ENCODE data around the gene PTPRCAP. TPM values are rescaled to one million over a fixed set of nuclear protein-coding genes. Genes with fewer than 3 reads are reported as not detected.

The PTPRCAP gene
- total and polyA plus RNA-seq, 10 of the 15 experiments (the other 5 are each of a cell fraction or from before 2014, with no cell fraction given): 4.7 to 266 (median 125) TPM

DNA sequence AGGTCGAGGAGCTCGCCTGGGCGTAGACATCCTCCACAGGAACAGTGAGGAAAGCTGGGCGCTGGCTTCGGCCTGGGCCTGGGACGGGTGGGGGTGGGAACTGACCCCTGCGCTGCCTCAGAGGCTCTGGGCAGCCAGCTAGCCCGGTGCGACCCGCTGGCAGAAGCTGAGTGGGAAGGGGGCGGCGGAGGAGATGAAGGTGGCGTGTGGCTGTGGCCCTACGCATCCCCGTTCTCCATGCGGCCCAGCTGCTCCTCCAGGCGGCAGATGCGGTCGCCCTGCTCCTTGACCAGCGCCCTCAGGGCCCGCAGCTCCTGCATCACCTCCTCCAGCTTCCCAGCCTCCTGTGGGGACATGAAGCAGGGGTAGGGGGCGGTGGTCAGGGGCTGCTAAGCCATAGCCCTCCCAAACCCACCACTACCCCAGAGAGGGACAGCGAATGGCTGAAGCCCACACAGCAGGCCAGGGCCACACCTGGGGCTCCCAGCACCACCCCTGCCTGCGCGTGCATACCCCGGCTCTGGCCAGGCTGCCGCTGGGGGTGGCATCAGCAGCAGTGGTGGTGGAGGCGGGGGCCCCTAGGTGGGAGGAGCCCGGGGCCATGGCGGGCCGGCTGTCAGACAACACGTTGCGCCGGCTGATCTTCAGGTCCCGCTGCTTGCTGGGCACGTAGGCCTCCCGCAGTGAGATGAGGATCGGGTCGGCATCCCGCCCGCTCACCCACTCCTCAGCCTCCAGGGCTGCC is 848 bp upstream of the PTPRCAP start:
- Histone ChIP-seq H4K20me1 (ENCODE audit: control insufficient read depth, insufficient read depth) (no peaks in the 10 kb centered on the region), H3K4me3 (peak overlapping the region; percentile 90), H3K4me1 (ENCODE audit: control insufficient read depth, insufficient read depth, low read length) (peaks cover 36% of the 10 kb centered on the region), H2AFZ (ENCODE audit: control insufficient read depth, low read depth, low read length) (no peak overlapping the region), H3K9me3 (replicated peaks; ENCODE audit: control insufficient read depth, insufficient read depth, low read length) (no peaks in the 10 kb centered on the region), H3K4me2 (ENCODE audit: control insufficient read depth, insufficient read depth) (peak overlapping the region; percentile 86), H3K9ac (ENCODE audit: control insufficient read depth, insufficient read depth, low read length) (peak overlapping the region; percentile 99), H3K36me3 (ENCODE audit: control insufficient read depth in 2 of 2, insufficient read depth in 2 of 2, low read length in 1 of 2) (peaks cover 6 to 19% of the 10 kb centered on the region in 2 experiments; a peak in 3 of 4 replicates), H3K27me3 (replicated peaks in 1 of 2; ENCODE audit: control insufficient read depth in 2 of 2, insufficient read depth in 2 of 2, low read length in 1 of 2) (no peaks in the 10 kb centered on the region), H3K79me2 (ENCODE audit: control insufficient read depth, insufficient read depth, low read length) (peaks cover 57% of the 10 kb centered on the region), H3K27ac (ENCODE audit: control insufficient read depth, insufficient read depth) (peak overlapping the region; percentile 99)
- RAD21 ChIA-PET (ENCODE audit: unreplicated experiment): interaction anchor here (0.6 to 7.2 kb wide), 22 partner anchors 10 to 192 kb away, joined by 3 to 112 read pairs (median 6); partner anchors contain the start of genes AIP, CLCF1, NUDT8 and PITPNM1
- DNase-seq (ENCODE audit: low read depth, low spot score): no peak
- intact Hi-C loops (cut with micrococcal nuclease; ENCODE audit: unreplicated experiment): loop anchor here (5.0 kb wide), 1 partner anchor 36 kb away; the partner anchor contains the start of genes PPP1CA and TBC1D10C
- ATAC-seq: peak; percentile 51
- under 1% methylated on average over 40 of the region's 41 CpGs for whole genome bisulfite sequencing (ENCODE audit: insufficient coverage, insufficient replicate concordance, low lambda C conversion rate, missing lambda C conversion rate)
- peak; percentile 27 for FAIRE-seq
- CTCF ChIA-PET: interaction anchor here (0.7 to 4.3 kb wide), 18 partner anchors 10 to 141 kb away, joined by 3 to 53 read pairs (median 4); partner anchors contain the start of genes CDK2AP2, PPP1CA, RPS6KB2 and TBC1D10C
- in situ Hi-C loops (cut with MboI): no loop called here
- POLR2A ChIA-PET: interaction anchor here (0.6 to 4.7 kb wide), 18 partner anchors 10 to 191 kb away, joined by 3 to 95 read pairs (median 6); partner anchors contain the start of genes AIP, CDK2AP2, GRK2 and NUDT8
- no TSS peak for BruUV-seq (replicated peaks)
- SMC1A ChIA-PET (ENCODE audit: uncharacterized antibody, unreplicated experiment): interaction anchor here (0.7 to 4.2 kb wide), 13 partner anchors 9 to 198 kb away, joined by 3 to 46 read pairs (median 8); partner anchors contain the start of genes AIP, PITPNM1, PPP1CA and RAD9A
- peak; percentile 43; the same call in 1 of the 2 replicates for TF ChIP-seq POLR2AphosphoS5 (IDR thresholded peaks at IDR 0.05; ENCODE audit: low read length)
- 0 out of 2 replicates have a peak, but pooled peaks have one; percentile 18 for TF ChIP-seq TCF3 (IDR thresholded peaks at IDR 0.05; ENCODE audit: borderline replicate concordance, insufficient read depth, low read depth, low read length)
- TF ChIP-seq SMARCA5 (IDR thresholded peaks at IDR 0.05): peak; percentile 89; the same call in 1 of the 2 replicates
- peak; percentile 32; the same call in 1 of the 2 replicates for TF ChIP-seq LARP7 (IDR thresholded peaks at IDR 0.05)
- TF ChIP-seq NR2F1 (conservative IDR thresholded peaks at IDR 0.05): peak; percentile 21; the same call in 1 of the 2 replicates
- peak; percentile 53; the same call in 1 of the 2 replicates for TF ChIP-seq SMAD5 (IDR thresholded peaks at IDR 0.05; ENCODE audit: low read depth)
- no peak for TF ChIP-seq CHD2 (IDR thresholded peaks at IDR 0.05; ENCODE audit: borderline replicate concordance, low read depth, low read length)
- TF ChIP-seq, protein P1, sequence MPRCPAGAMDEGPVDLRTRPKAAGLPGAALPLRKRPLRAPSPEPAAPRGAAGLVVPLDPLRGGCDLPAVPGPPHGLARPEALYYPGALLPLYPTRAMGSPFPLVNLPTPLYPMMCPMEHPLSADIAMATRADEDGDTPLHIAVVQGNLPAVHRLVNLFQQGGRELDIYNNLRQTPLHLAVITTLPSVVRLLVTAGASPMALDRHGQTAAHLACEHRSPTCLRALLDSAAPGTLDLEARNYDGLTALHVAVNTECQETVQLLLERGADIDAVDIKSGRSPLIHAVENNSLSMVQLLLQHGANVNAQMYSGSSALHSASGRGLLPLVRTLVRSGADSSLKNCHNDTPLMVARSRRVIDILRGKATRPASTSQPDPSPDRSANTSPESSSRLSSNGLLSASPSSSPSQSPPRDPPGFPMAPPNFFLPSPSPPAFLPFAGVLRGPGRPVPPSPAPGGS (IDR thresholded peaks at IDR 0.05; ENCODE audit: borderline replicate concordance, insufficient read depth, low read depth, low read length, poor library complexity, severe bottlenecking): peak; percentile 66
- TF ChIP-seq NFXL1 (IDR thresholded peaks at IDR 0.05; ENCODE audit: borderline replicate concordance): peak; percentile 75; the same call in 1 of the 2 replicates
- peak; percentile 81 for TF ChIP-seq POLR2A (IDR thresholded peaks at IDR 0.05; ENCODE audit: low read depth, low read length)
- TF ChIP-seq GATAD2B (conservative IDR thresholded peaks at IDR 0.05; ENCODE audit: low read depth): peak; percentile 61; the same call in 1 of the 2 replicates
- TF ChIP-seq, protein P2, sequence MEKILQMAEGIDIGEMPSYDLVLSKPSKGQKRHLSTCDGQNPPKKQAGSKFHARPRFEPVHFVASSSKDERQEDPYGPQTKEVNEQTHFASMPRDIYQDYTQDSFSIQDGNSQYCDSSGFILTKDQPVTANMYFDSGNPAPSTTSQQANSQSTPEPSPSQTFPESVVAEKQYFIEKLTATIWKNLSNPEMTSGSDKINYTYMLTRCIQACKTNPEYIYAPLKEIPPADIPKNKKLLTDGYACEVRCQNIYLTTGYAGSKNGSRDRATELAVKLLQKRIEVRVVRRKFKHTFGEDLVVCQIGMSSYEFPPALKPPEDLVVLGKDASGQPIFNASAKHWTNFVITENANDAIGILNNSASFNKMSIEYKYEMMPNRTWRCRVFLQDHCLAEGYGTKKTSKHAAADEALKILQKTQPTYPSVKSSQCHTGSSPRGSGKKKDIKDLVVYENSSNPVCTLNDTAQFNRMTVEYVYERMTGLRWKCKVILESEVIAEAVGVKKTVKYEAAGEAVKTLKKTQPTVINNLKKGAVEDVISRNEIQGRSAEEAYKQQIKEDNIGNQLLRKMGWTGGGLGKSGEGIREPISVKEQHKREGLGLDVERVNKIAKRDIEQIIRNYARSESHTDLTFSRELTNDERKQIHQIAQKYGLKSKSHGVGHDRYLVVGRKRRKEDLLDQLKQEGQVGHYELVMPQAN (conservative IDR thresholded peaks at IDR 0.05): peak; percentile 52; the same call in 1 of the 2 replicates
- TF ChIP-seq, protein P3, sequence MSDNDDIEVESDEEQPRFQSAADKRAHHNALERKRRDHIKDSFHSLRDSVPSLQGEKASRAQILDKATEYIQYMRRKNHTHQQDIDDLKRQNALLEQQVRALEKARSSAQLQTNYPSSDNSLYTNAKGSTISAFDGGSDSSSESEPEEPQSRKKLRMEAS (IDR thresholded peaks at IDR 0.05; ENCODE audit: low read depth, low read length): no peak
- no peak for TF ChIP-seq MYB (IDR thresholded peaks at IDR 0.05; ENCODE audit: borderline replicate concordance, low read depth, low read length)
- TF ChIP-seq IKZF1 (conservative IDR thresholded peaks at IDR 0.05): peak; percentile 47; the same call in 1 of the 2 replicates
- peak; percentile 7; the same call in 1 of the 2 replicates for TF ChIP-seq BACH1 (IDR thresholded peaks at IDR 0.05; ENCODE audit: borderline replicate concordance)
- no peak for TF ChIP-seq TARDBP (IDR thresholded peaks at IDR 0.05; ENCODE audit: borderline replicate concordance)
- TF ChIP-seq MXI1 (IDR thresholded peaks at IDR 0.05; ENCODE audit: low read depth, low read length): peak; percentile 75; the same call in 1 of the 2 replicates
- TF ChIP-seq BHLHE40 (IDR thresholded peaks at IDR 0.05; ENCODE audit: borderline replicate concordance in 1 of 2, low read depth in 2 of 2, low read length in 1 of 2): peak; percentile 42 to 83; a peak in 3 of 4 replicates
- TF ChIP-seq ZZZ3 (IDR thresholded peaks at IDR 0.05; ENCODE audit: control insufficient read depth, insufficient read length, low read depth): no peak

Data from GM12878 (cell line).